ENCODE measurements around the gene PATJ. TPM values are rescaled to one million over a fixed set of nuclear protein-coding genes. Genes with fewer than 3 reads are reported as not detected.

Gene PATJ
- total RNA-seq, 1 experiment from 2014 or later, result 57.9 TPM

- POLR2A ChIA-PET, result interaction anchor here (0.6 kb wide), 1 partner anchor 100 kb away, joined by 4 read pairs; no protein-coding TSS in a partner anchor
- H3K27ac Mint-ChIP-seq, result no peak overlapping the region
- no peak for DNase-seq (ENCODE audit: low spot score)
- H3K9me3 Mint-ChIP-seq, result no peaks in the 10 kb centered on the region
- TF ChIP-seq NR3C1 (CRISPR knock-in tag; conservative IDR thresholded peaks at IDR 0.05; ENCODE audit: low read depth), result no peak
- TF ChIP-seq MAX (CRISPR knock-in tag; IDR thresholded peaks at IDR 0.05), result no peak
- no peak for TF ChIP-seq ZBTB21 (CRISPR knock-in tag; IDR thresholded peaks at IDR 0.05; ENCODE audit: borderline replicate concordance)
- TF ChIP-seq ZNF121 (CRISPR knock-in tag; IDR thresholded peaks at IDR 0.05), result peak; percentile 69
- no peak for TF ChIP-seq SMAD3 (CRISPR knock-in tag; IDR thresholded peaks at IDR 0.05; ENCODE audit: borderline replicate concordance)
- no peak for TF ChIP-seq ZNF232 (CRISPR knock-in tag; IDR thresholded peaks at IDR 0.05)
- no peak for ATAC-seq
- no peaks in the 10 kb centered on the region; the same call in 1 of the 2 replicates for H3K4me1 Mint-ChIP-seq
- no peaks in the 10 kb centered on the region for H3K27me3 Mint-ChIP-seq (ENCODE audit: low read depth)
- H3K36me3 Mint-ChIP-seq, result 0 out of 2 replicates have a peak, but pooled peaks cover 2% of the 10 kb centered on the region
- no peak overlapping the region for H3K4me3 Mint-ChIP-seq
- CTCF ChIA-PET, result no interaction called here
Observed at GRCh38 chr1:61935516-61935915, 193.2 kb downstream of the PATJ start.

GRCh38 chr1:61936839-61937238, 194.6 kb downstream of the PATJ start:
- DNase-seq (ENCODE audit: low spot score), result no peak
- no peak for TF ChIP-seq PREB (CRISPR knock-in tag; IDR thresholded peaks at IDR 0.05; ENCODE audit: borderline replicate concordance)
- TF ChIP-seq ZBTB43 (CRISPR knock-in tag; IDR thresholded peaks at IDR 0.05), result no peak
- no peak for TF ChIP-seq SMAD4 (CRISPR knock-in tag; IDR thresholded peaks at IDR 0.05)
- Mint-ChIP-seq H3K36me3 (peaks cover under 1% of the 10 kb centered on the region; the same call in 1 of the 2 replicates), H3K4me1 (no peaks in the 10 kb centered on the region), H3K27me3 (ENCODE audit: low read depth) (no peaks in the 10 kb centered on the region), H3K4me3 (no peak overlapping the region), H3K9me3 (no peaks in the 10 kb centered on the region), H3K27ac (no peak overlapping the region)
- CTCF ChIA-PET, result interaction anchor here (2.0 kb wide), 1 partner anchor 146 kb away, joined by 4 read pairs; no protein-coding TSS in a partner anchor
- ATAC-seq, result no peak
- POLR2A ChIA-PET, result no interaction called here

- H3K4me1 Mint-ChIP-seq, result no peaks in the 10 kb centered on the region
- no peak for ATAC-seq
- CTCF ChIA-PET, result no interaction called here
- no peak overlapping the region for H3K27ac Mint-ChIP-seq
- no peak overlapping the region for H3K4me3 Mint-ChIP-seq
- H3K9me3 Mint-ChIP-seq, result peaks cover 15% of the 10 kb centered on the region
- POLR2A ChIA-PET, result no interaction called here
- no peaks in the 10 kb centered on the region for H3K27me3 Mint-ChIP-seq (ENCODE audit: low read depth)
- H3K36me3 Mint-ChIP-seq, result peaks cover 33% of the 10 kb centered on the region
- no peak for DNase-seq (ENCODE audit: low spot score)
- no peak for TF ChIP-seq CBFB (CRISPR knock-in tag; IDR thresholded peaks at IDR 0.05; ENCODE audit: low read depth)
- no peak for TF ChIP-seq JUN (CRISPR knock-in tag; IDR thresholded peaks at IDR 0.05)
- no peak for TF ChIP-seq JAZF1 (CRISPR knock-in tag; IDR thresholded peaks at IDR 0.05)
- TF ChIP-seq FOXK1 (CRISPR knock-in tag; IDR thresholded peaks at IDR 0.05), result no peak
- TF ChIP-seq NFYB (CRISPR knock-in tag; conservative IDR thresholded peaks at IDR 0.05; ENCODE audit: low read depth), result no peak
- TF ChIP-seq ESRRA (CRISPR knock-in tag; IDR thresholded peaks at IDR 0.05; ENCODE audit: borderline replicate concordance), result no peak
- no peak for TF ChIP-seq TCF7 (CRISPR knock-in tag; IDR thresholded peaks at IDR 0.05; ENCODE audit: low read depth)
- TF ChIP-seq CREB1 (CRISPR knock-in tag; IDR thresholded peaks at IDR 0.05), result no peak
- TF ChIP-seq GTF2I (CRISPR knock-in tag; conservative IDR thresholded peaks at IDR 0.05), result no peak
- TF ChIP-seq PREB (CRISPR knock-in tag; IDR thresholded peaks at IDR 0.05; ENCODE audit: borderline replicate concordance), result no peak
Observed at GRCh38 chr1:61941794-61942193, 199.5 kb downstream of the PATJ start.

Data from WTC11 (cell line).